SU-DHL-6 (cell line): ENCODE results near the gene PRKCE.

ENCODE experiments used
- CTCF ChIP-seq: fragments of 200-600 bp; sonication (generic); IDR thresholded peaks from one replicate; pipeline ENCODE4 v1.5.1; 2017; ENCODE audit warnings: antibody characterized with exemption, mild to moderate bottlenecking, low read length, moderate library complexity; ENCODE audit not compliant: insufficient read depth, poor library complexity, severe bottlenecking
- EZH2phosphoT487 ChIP-seq: fragments of 200-600 bp; sonication (generic), shearing (Covaris generic); conservative IDR thresholded peaks from 2 replicates; pipeline ENCODE4 v1.6.1; 2018; ENCODE audit warnings: mild to moderate bottlenecking, antibody characterized with exemption, low read length, moderate library complexity, mixed read lengths

GRCh38 chr2:45895241-45895861 is 243.9 kb downstream of the PRKCE start:
- TF ChIP-seq CTCF (no peak), EZH2phosphoT487 (no peak)
